HepG2 (cell line): ENCODE data around the gene CISD2. TPM values are rescaled to one million over a fixed set of nuclear protein-coding genes. Genes with fewer than 3 reads are reported as not detected.

ENCODE experiments used
- ADNP ChIP-seq: sonication (generic); formaldehyde crosslinking; IDR thresholded peaks from 2 replicates; pipeline ENCODE4 v1.4.0; 2020; ENCODE audit warnings: missing genetic modification reagents
- FOXA1 ChIP-seq, 2 experiments: fragments of 450-650 bp in 1 of 2; sonication (generic) in 1 of 2; formaldehyde crosslinking in 1 of 2; IDR thresholded peaks; 2 replicates each; pipeline versions ENCODE4 v1.4.0 to v1.6.1; 2016 to 2020; ENCODE audit warnings: missing genetic modification reagents in 1 of 2
- KLF6 ChIP-seq: IDR thresholded peaks from 2 replicates; pipeline ENCODE4 v1.8.0; 2016; ENCODE audit warnings: missing biosample characterization, missing genetic modification reagents
- KMT2A ChIP-seq: sonication (generic); formaldehyde crosslinking; IDR thresholded peaks from 2 replicates; pipeline ENCODE4 v1.4.0; 2020; ENCODE audit warnings: missing genetic modification reagents
- MAF1 ChIP-seq: sonication (generic); formaldehyde crosslinking; IDR thresholded peaks from 2 replicates; pipeline ENCODE4 v1.5.0; 2020; ENCODE audit warnings: missing genetic modification reagents, borderline replicate concordance
- NAIF1 ChIP-seq: sonication (generic); formaldehyde crosslinking; IDR thresholded peaks from 2 replicates; pipeline ENCODE4 v1.5.0; 2020; ENCODE audit warnings: mild to moderate bottlenecking, missing genetic modification reagents, borderline replicate concordance
- NR2C2 ChIP-seq: sonication (generic); formaldehyde crosslinking; IDR thresholded peaks from 2 replicates; pipeline ENCODE4 v1.4.0; 2020; ENCODE audit warnings: missing genetic modification reagents, mild to moderate bottlenecking, moderate library complexity, borderline replicate concordance
- NR2F6 ChIP-seq, 2 experiments: IDR thresholded peaks; 2 replicates each; pipeline ENCODE4 v1.6.1; 2016; ENCODE audit warnings: antibody characterized with exemption in 1 of 2, mild to moderate bottlenecking in 1 of 2
- POLR2A ChIP-seq, 2 experiments: IDR thresholded peaks; 2 replicates each; pipeline ENCODE4 v1.6.1; 2011; ENCODE audit warnings: low read depth in 2 of 2, low read length in 2 of 2, mild to moderate bottlenecking in 1 of 2, moderate library complexity in 1 of 2; ENCODE audit not compliant: insufficient read depth in 1 of 2
- RFXANK ChIP-seq: IDR thresholded peaks from 2 replicates; pipeline ENCODE4 v1.6.1; 2016
- SRSF1 ChIP-seq: fragments of 200-400 bp; formaldehyde crosslinking; optimal IDR thresholded peaks from 2 replicates; pipeline ENCODE3; 2017; ENCODE audit warnings: mild to moderate bottlenecking, low read depth, low read length, moderate library complexity
- TAF1 ChIP-seq: sonication (generic); formaldehyde crosslinking; IDR thresholded peaks from 2 replicates; pipeline ENCODE4 v1.4.0; 2020; ENCODE audit warnings: missing genetic modification reagents
- ZMYM2 ChIP-seq: sonication (generic); formaldehyde crosslinking; IDR thresholded peaks from 2 replicates; pipeline ENCODE4 v1.8.0; 2022; ENCODE audit warnings: mild to moderate bottlenecking, missing genetic modification reagents
- ZNF501 ChIP-seq: sonication (generic); formaldehyde crosslinking; IDR thresholded peaks from 2 replicates; pipeline ENCODE4 v1.5.1; 2020; ENCODE audit warnings: mild to moderate bottlenecking, moderate library complexity, missing genetic modification reagents
- ZNF652 ChIP-seq: IDR thresholded peaks from 2 replicates; pipeline ENCODE4 v1.6.1; 2016; ENCODE audit warnings: low read depth, borderline replicate concordance
- polyA plus RNA-seq, 8 experiments: library from polyadenylated mRNA; depleted of rRNA in 3 of 8; stranded (reverse) in 7 of 8; unstranded in 1 of 8; fragments of >200 nt; fragmentation: Illumina TruSeq in 4 of 8; extraction: Trizol in 4 of 8; gene quantifications; 2 replicates each; pipeline versions ENCODE4 v1.2.1 to v1.2.3, GENCODE V29; 2011 to 2016; ENCODE audit warnings: low read depth in 4 of 8, missing spikeins in 1 of 8, mixed read lengths in 1 of 8; ENCODE audit not compliant: insufficient read depth in 1 of 8
- total RNA-seq, 5 experiments: library from RNA; depleted of rRNA; stranded (reverse); fragments of >200 nt; fragmentation: Illumina TruSeq; extraction: Trizol; gene quantifications; 2 replicates each; pipeline ENCODE4 v1.2.3, GENCODE V29; 2016; ENCODE audit warnings: low read depth in 1 of 5
- TF ChIP-seq, protein P1 (sequence below): IDR thresholded peaks from 2 replicates; pipeline ENCODE4 v1.6.1; 2012; ENCODE audit warnings: low read depth, low read length, improper control_type of control experiment
- TF ChIP-seq, protein P2 (sequence below): IDR thresholded peaks from 2 replicates; pipeline ENCODE4 v1.6.1; 2016; ENCODE audit warnings: missing compliant biosample characterization, missing genetic modification reagents, borderline replicate concordance
- TF ChIP-seq, protein P3 (sequence below): sonication (generic); formaldehyde crosslinking; conservative IDR thresholded peaks from 2 replicates; pipeline ENCODE4 v1.8.0; 2022; ENCODE audit warnings: low read depth, missing genetic modification reagents

Gene CISD2
- total and polyA plus RNA-seq, 2 of the 13 experiments (the other 11 are each of a cell fraction or from before 2014, with no cell fraction given): 24.5 to 37.7 TPM

DNA sequence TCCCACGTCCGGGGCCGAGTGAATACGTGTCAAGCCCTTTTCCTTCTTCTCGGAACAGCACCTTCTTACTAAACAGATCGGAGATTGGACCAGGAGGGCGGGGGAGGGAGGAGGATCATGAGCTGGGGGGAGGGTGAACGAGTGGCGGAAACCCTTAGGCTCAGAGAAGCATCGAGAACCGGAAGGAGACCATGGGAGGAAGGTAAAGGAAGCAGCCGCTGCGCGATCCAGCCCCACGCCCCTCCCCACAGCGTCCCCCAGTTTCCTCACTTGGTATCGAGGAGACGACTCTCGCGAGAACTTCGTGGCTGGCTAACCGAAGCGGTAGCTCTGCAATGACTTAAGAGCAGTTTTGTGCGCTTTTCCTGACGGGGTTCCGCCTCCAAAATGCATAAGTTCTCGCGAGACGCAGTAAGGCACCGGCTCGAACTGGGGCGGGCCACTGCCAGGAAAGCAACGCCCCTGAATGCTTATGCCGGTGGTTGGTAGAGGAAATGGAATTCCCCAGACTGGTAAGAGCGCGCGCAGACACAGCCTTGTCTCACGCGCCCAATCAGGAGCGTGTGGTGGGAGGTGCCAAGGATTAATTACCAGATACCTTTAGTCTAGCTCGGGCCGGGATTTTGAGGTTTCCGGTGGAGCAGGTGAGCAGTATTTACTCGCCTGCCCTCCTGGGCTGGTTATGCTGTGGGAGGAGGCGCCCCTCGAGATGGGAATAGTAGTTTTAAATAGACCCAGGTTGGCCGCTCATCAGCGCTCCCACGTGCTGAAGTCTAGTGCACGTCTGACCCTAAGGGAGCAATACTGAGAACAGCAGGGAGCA lies 40.9 kb upstream of the CISD2 start (continued):
- peak; percentile 77 for TF ChIP-seq ZNF501
- peak; percentile 40; the same call in 1 of the 2 replicates for TF ChIP-seq KMT2A (CRISPR knock-in tag)
- TF ChIP-seq, protein P1, sequence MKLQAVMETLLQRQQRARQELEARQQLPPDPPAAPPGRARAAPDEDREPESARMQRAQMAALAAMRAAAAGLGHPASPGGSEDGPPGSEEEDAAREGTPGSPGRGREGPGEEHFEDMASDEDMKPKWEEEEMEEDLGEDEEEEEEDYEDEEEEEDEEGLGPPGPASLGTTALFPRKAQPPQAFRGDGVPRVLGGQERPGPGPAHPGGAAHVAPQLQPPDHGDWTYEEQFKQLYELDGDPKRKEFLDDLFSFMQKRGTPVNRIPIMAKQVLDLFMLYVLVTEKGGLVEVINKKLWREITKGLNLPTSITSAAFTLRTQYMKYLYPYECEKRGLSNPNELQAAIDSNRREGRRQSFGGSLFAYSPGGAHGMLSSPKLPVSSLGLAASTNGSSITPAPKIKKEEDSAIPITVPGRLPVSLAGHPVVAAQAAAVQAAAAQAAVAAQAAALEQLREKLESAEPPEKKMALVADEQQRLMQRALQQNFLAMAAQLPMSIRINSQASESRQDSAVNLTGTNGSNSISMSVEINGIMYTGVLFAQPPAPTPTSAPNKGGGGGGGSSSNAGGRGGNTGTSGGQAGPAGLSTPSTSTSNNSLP: peak; percentile 74; the same call in 1 of the 2 replicates
- TF ChIP-seq, protein P2, sequence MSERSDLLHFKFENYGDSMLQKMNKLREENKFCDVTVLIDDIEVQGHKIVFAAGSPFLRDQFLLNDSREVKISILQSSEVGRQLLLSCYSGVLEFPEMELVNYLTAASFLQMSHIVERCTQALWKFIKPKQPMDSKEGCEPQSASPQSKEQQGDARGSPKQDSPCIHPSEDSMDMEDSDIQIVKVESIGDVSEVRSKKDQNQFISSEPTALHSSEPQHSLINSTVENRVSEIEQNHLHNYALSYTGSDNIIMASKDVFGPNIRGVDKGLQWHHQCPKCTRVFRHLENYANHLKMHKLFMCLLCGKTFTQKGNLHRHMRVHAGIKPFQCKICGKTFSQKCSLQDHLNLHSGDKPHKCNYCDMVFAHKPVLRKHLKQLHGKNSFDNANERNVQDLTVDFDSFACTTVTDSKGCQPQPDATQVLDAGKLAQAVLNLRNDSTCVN (CRISPR knock-in tag): peak; percentile 73; the same call in 1 of the 2 replicates
- TF ChIP-seq POLR2A (IDR thresholded peaks at IDR 0.05; ENCODE audit: insufficient read depth in 1 of 2, low read depth in 2 of 2, low read length in 2 of 2): peak; percentile 56 to 89; a peak in 3 of 4 replicates
- TF ChIP-seq RFXANK: 0 out of 2 replicates have a peak, but pooled peaks have one; percentile 6
- TF ChIP-seq MAF1 (CRISPR knock-in tag): 0 out of 2 replicates have a peak, but pooled peaks have one; percentile 13
- no peak for TF ChIP-seq NR2F6 (IDR thresholded peaks at IDR 0.05)
- TF ChIP-seq NR2F6 (CRISPR knock-in tag; IDR thresholded peaks at IDR 0.05): 0 out of 2 replicates have a peak, but pooled peaks have one; percentile 3
- TF ChIP-seq, protein P3, sequence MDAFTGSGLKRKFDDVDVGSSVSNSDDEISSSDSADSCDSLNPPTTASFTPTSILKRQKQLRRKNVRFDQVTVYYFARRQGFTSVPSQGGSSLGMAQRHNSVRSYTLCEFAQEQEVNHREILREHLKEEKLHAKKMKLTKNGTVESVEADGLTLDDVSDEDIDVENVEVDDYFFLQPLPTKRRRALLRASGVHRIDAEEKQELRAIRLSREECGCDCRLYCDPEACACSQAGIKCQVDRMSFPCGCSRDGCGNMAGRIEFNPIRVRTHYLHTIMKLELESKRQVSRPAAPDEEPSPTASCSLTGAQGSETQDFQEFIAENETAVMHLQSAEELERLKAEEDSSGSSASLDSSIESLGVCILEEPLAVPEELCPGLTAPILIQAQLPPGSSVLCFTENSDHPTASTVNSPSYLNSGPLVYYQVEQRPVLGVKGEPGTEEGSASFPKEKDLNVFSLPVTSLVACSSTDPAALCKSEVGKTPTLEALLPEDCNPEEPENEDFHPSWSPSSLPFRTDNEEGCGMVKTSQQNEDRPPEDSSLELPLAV (CRISPR knock-in tag): no peak
- 0 out of 2 replicates have a peak, but pooled peaks have one; percentile 15 for TF ChIP-seq ZMYM2 (CRISPR knock-in tag)
- TF ChIP-seq ZNF652: peak; percentile 5; the same call in 1 of the 2 replicates
- peak; percentile 82 for TF ChIP-seq TAF1 (CRISPR knock-in tag)
- TF ChIP-seq NAIF1 (CRISPR knock-in tag): peak; percentile 20
- TF ChIP-seq ADNP (CRISPR knock-in tag): no peak
- peak; percentile 69 for TF ChIP-seq SRSF1
- peak; percentile 76; the same call in 1 of the 2 replicates for TF ChIP-seq KLF6
- peak; percentile 59; the same call in 1 of the 2 replicates for TF ChIP-seq NR2C2 (CRISPR knock-in tag)
- TF ChIP-seq FOXA1 (IDR thresholded peaks at IDR 0.05): no peak
- peak; percentile 38; the same call in 1 of the 2 replicates for TF ChIP-seq FOXA1 (CRISPR knock-in tag; IDR thresholded peaks at IDR 0.05)
